NCI-H69 (cell line): Measurements from ENCODE around the gene OLIG1.
A peak's percentile ranks its signal among the peaks of the same experiment; 100 is the strongest.

Experiments used
- DNase-seq: peaks from one replicate; lab custom pipeline; 2025; lab: John Stamatoyannopoulos, UW

OLIG1 gene, protein sequence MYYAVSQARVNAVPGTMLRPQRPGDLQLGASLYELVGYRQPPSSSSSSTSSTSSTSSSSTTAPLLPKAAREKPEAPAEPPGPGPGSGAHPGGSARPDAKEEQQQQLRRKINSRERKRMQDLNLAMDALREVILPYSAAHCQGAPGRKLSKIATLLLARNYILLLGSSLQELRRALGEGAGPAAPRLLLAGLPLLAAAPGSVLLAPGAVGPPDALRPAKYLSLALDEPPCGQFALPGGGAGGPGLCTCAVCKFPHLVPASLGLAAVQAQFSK

DNA sequence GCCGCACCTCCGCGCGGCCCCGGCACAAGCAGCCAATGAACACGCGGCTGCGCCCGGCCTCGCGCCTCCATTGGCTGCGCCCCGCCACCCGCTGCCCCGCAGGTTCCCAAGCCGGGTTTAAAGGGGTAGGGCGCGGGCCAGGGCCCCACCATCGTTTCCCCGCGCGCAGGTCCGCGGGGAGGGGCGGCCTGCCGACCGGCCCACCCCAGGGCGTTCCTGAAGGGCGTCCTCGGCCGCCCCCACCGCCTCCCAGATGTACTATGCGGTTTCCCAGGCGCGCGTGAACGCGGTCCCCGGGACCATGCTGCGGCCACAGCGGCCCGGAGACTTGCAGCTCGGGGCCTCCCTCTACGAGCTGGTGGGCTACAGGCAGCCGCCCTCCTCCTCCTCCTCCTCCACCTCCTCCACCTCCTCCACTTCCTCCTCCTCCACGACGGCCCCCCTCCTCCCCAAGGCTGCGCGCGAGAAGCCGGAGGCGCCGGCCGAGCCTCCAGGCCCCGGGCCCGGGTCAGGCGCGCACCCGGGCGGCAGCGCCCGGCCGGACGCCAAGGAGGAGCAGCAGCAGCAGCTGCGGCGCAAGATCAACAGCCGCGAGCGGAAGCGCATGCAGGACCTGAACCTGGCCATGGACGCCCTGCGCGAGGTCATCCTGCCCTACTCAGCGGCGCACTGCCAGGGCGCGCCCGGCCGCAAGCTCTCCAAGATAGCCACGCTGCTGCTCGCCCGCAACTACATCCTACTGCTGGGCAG, at the start of gene OLIG1:
OLIG1 (plus strand) TSS at position 148 of the 750 bp plus-strand sequence; CDS start at position 254, 106 bp downstream.
- peak; percentile 56 for DNase-seq

DNA sequence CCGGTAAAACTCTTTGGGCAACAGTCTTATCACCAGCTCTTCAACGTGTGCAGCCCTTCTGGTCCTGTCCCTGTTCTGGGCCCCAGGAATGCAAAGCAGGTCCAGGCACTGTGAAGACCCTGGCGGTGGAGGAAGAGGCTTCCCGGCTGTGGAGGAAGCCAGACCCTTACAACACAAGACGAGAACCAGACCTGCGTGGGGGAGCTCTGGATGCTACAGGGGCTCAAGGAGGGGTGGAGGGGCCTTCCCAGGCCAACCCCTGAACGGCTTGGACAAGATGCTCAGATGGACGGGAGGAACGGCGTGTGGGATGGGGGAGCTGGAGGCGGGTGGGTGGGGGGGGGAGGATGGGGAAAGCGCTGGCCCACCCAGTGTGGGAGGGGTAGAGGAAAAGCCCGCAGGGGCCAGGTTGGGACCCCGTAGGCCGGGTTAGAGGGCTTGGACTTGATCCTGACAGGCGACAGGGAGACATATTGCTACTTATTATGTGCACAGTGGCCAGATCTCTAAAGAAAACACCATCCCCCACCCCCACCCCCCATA, 49.3 kb upstream of the OLIG1 start:
- DNase-seq = no peak

- no peak for DNase-seq
Measured at GRCh38 chr21:33021150-33021549, 48.8 kb upstream of the OLIG1 start.

DNA sequence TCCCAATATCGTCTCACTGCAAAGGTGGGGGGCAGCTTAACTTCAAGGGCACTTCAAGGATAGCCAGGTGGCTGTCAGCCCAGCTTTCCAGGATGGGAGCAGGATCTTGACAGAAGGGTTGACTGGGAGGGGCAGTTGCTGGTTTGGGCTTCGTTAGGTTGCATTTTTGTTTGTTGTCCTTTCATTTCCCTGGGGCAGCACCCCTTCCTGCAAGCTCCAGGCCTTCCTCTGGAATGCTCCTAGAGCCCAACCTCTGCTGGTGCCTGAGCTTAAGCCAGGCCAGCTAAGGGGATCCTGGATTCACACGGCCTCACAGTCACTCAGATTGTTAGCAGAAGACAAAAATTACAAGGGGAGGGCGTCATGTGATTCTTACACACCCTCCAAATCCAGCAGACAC, 48.3 kb upstream of the OLIG1 start:
- DNase-seq = no peak

GRCh38 chr21:33022489-33022827, 47.5 kb upstream of the OLIG1 start:
- DNase-seq = no peak

DNA sequence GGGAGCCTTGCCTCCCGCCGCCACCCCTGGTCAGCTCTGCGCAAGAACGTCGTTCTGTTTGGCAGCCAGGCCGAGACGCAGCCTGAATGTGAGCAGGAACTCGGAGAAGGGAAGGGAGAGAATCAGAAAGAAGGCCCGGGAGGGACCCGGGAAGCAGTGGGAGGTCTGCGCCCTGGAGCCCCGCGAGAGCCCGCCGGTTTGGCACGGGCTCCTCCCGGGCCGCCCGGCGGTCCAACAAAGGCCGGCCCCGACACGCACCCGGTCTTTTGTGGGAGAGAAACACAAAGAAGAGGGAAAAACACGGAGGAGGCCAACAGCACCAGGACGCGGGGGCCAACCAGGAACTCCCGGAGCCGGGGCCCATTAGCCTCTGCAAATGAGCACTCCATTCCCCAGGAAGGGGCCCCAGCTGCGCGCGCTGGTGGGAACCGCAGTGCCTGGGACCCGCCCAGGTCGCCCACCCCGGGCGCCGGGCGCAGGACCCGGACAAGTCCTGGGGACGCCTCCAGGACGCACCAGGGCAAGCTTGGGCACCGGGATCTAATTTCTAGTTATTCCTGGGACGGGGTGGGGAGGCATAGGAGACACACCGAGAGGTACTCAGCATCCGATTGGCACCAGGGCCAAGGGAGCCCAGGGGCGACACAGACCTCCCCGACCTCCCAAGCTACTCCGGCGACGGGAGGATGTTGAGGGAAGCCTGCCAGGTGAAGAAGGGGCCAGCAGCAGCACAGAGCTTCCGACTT, 46.9 kb upstream of the OLIG1 start:
- no peak for DNase-seq

GRCh38 chr21:33023574-33024200, 46.3 kb upstream of the OLIG1 start:
- DNase-seq = no peak

GRCh38 chr21:33024201-33025103, 45.5 kb upstream of the OLIG1 start:
- DNase-seq = no peak

DNA sequence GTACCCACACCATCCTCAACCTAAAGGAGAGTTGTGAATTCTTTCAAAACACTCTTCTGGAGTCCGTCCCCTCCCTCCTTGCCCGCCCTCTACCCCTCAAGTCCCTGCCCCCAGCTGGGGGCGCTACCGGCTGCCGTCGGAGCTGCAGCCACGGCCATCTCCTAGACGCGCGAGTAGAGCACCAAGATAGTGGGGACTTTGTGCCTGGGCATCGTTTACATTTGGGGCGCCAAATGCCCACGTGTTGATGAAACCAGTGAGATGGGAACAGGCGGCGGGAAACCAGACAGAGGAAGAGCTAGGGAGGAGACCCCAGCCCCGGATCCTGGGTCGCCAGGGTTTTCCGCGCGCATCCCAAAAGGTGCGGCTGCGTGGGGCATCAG, 44.8 kb upstream of the OLIG1 start:
- no peak for DNase-seq

DNA sequence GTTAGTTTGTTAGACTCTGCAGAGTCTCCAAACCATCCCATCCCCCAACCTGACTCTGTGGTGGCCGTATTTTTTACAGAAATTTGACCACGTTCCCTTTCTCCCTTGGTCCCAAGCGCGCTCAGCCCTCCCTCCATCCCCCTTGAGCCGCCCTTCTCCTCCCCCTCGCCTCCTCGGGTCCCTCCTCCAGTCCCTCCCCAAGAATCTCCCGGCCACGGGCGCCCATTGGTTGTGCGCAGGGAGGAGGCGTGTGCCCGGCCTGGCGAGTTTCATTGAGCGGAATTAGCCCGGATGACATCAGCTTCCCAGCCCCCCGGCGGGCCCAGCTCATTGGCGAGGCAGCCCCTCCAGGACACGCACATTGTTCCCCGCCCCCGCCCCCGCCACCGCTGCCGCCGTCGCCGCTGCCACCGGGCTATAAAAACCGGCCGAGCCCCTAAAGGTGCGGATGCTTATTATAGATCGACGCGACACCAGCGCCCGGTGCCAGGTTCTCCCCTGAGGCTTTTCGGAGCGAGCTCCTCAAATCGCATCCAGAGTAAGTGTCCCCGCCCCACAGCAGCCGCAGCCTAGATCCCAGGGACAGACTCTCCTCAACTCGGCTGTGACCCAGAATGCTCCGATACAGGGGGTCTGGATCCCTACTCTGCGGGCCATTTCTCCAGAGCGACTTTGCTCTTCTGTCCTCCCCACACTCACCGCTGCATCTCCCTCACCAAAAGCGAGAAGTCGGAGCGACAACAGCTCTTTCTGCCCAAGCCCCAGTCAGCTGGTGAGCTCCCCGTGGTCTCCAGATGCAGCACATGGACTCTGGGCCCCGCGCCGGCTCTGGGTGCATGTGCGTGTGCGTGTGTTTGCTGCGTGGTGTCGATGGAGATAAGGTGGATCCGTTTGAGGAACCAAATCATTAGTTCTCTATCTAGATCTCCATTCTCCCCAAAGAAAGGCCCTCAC, 44.2 kb upstream of the OLIG1 start, which contains the start of gene OLIG2:
OLIG2 (plus strand) TSS at position 447 of the 954 bp plus-strand sequence. CDS start 928 bp downstream, outside the sequence.
- peak; percentile 28 for DNase-seq

DNA sequence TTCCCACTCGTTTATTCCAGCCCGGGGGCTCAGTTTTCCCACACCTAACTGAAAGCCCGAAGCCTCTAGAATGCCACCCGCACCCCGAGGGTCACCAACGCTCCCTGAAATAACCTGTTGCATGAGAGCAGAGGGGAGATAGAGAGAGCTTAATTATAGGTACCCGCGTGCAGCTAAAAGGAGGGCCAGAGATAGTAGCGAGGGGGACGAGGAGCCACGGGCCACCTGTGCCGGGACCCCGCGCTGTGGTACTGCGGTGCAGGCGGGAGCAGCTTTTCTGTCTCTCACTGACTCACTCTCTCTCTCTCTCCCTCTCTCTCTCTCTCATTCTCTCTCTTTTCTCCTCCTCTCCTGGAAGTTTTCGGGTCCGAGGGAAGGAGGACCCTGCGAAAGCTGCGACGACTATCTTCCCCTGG, 43.5 kb upstream of the OLIG1 start:
- no peak for DNase-seq

DNA sequence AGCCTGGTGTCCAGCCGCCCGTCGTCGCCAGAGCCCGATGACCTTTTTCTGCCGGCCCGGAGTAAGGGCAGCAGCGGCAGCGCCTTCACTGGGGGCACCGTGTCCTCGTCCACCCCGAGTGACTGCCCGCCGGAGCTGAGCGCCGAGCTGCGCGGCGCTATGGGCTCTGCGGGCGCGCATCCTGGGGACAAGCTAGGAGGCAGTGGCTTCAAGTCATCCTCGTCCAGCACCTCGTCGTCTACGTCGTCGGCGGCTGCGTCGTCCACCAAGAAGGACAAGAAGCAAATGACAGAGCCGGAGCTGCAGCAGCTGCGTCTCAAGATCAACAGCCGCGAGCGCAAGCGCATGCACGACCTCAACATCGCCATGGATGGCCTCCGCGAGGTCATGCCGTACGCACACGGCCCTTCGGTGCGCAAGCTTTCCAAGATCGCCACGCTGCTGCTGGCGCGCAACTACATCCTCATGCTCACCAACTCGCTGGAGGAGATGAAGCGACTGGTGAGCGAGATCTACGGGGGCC, 43.0 kb upstream of the OLIG1 start:
- DNase-seq = no peak

- DNase-seq = no peak
Measured at GRCh38 chr21:33027401-33028286, 42.3 kb upstream of the OLIG1 start.

- no peak for DNase-seq
Measured at GRCh38 chr21:33028287-33028670, 41.7 kb upstream of the OLIG1 start.

DNA sequence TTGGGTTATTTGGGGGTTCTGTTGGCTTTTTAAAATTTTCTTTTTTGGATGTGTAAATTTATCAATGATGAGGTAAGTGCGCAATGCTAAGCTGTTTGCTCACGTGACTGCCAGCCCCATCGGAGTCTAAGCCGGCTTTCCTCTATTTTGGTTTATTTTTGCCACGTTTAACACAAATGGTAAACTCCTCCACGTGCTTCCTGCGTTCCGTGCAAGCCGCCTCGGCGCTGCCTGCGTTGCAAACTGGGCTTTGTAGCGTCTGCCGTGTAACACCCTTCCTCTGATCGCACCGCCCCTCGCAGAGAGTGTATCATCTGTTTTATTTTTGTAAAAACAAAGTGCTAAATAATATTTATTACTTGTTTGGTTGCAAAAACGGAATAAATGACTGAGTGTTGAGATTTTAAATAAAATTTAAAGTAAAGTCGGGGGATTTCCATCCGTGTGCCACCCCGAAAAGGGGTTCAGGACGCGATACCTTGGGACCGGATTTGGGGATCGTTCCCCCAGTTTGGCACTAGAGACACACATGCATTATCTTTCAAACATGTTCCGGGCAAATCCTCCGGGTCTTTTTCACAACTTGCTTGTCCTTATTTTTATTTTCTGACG, 41.1 kb upstream of the OLIG1 start:
- no peak for DNase-seq

- DNase-seq = no peak
Measured at GRCh38 chr21:33029385-33029921, 40.5 kb upstream of the OLIG1 start.

DNA sequence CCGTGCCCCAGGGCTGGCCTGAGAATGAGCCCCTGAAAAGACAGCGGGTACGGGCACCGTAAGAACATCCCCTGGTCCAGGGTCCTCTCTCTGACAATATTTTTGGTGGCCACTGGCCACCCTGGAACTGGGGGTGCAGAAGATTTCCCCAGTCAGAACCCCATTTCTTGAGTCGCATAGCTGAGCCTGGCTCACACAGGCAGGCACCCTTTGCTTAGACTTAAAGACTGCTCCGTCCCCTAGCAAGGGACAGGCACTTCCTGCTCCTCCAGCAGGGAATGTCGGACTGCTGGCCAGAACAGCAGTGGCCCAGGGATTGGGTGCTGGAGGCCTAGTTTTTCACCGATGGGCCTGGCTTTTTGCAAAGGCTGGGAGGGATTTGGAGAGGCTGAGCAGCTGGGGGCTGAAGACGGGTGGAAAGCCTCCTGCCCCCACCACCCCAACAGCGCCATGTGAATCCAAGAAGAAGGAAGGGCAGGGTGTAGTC, 39.9 kb upstream of the OLIG1 start:
- no peak for DNase-seq

GRCh38 chr21:33030633-33031032, 39.3 kb upstream of the OLIG1 start:
- DNase-seq = no peak
